Activated T-helper 2 cell treated with anti-CD3 and anti-CD28 coated beads, Interferon-gamma antibody, Interleukin-2, Interleukin-4, amounts not matched to agents 10 μg/mL and 5 μg/mL and 100 μg/mL, durations not matched to agents 14 hours and 24 hours and 36 hours (primary cell): ENCODE data around the gene NUDT16L1. TPM values are rescaled to one million over a fixed set of nuclear protein-coding genes. Genes with fewer than 3 reads are reported as not detected.

Source experiments
- DNase-seq: peaks from one replicate; pipeline ENCODE4 v3.0.0; 2021; ENCODE audit warnings: low spot score
- H3K27ac Mint-ChIP-seq: one replicate; pipeline ENCODE4 v1.8.0; 2021; ENCODE audit warnings: mixed read lengths
- H3K27me3 Mint-ChIP-seq: one replicate; pipeline ENCODE4 v1.8.0; 2021; ENCODE audit warnings: low read depth, mixed read lengths
- H3K36me3 Mint-ChIP-seq: one replicate; pipeline ENCODE4 v1.8.0; 2021; ENCODE audit warnings: low read depth, mixed read lengths
- H3K4me1 Mint-ChIP-seq: one replicate; pipeline ENCODE4 v1.8.0; 2021; ENCODE audit warnings: low read depth, mixed read lengths
- H3K4me3 Mint-ChIP-seq: one replicate; pipeline ENCODE4 v1.8.0; 2021; ENCODE audit warnings: low read depth, mild to moderate bottlenecking, moderate library complexity, mixed read lengths
- H3K9me3 Mint-ChIP-seq: one replicate; pipeline ENCODE4 v1.8.0; 2021; ENCODE audit warnings: mixed read lengths
- intact Hi-C: fragments of 100-400 bp; cut with micrococcal nuclease; formaldehyde crosslinking; loops from one replicate; pipeline ENCODE4 v1.15.1; 2023
- total RNA-seq: library from RNA; stranded (reverse); gene quantifications from 2 replicates; pipeline ENCODE4 v1.2.3, GENCODE V29; 2022

NUDT16L1 gene
- total RNA-seq, 1 donor from 2014 or later = 35.5 TPM

DNA sequence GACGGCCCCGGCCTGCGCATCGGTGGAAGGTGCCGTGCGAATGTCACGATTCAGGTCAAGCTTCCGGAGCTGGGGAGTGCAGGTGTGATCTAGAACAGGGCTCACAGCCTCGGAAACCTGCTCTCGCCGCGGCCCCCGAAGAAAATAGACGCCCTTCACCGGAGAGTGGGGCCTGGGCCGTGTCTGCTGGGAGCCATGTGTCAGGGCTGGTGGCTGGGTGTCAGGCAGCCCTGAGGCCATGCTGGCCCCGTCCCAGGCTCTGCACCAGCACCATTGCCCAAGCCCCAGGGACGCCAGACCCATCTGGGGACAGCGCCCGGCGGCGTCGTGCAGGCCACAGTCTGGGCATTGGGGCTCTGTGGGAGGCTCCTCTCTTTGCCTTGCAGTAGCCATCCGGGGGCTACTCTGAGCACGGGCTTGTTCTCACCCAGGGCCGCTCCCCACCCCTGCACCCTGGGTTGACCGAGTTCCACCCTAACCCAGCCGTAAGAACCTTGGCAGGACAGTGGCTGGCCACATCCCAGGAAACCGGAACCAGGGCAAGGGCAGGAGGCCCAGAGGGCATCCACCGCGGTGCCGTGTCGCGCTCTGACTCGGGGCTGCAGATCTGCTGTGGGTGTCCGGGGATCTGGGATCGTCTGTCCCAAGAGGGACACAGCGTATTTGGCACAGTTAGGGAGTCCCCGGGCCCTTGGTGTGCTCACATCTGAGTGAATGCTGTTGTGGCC lies 5.3 kb upstream of the NUDT16L1 start:
- H3K27ac Mint-ChIP-seq = no peak overlapping the region
- peaks cover 5% of the 10 kb centered on the region for H3K4me1 Mint-ChIP-seq
- H3K4me3 Mint-ChIP-seq = no peak overlapping the region
- H3K27me3 Mint-ChIP-seq = no peaks in the 10 kb centered on the region
- no peaks in the 10 kb centered on the region for H3K9me3 Mint-ChIP-seq
- H3K36me3 Mint-ChIP-seq = peaks cover 26% of the 10 kb centered on the region
- DNase-seq = no peak
- intact Hi-C loops = no loop called here

- intact Hi-C loops = no loop called here
- no peaks in the 10 kb centered on the region for H3K9me3 Mint-ChIP-seq
- DNase-seq = no peak
- no peak overlapping the region for H3K27ac Mint-ChIP-seq
- peaks cover 5% of the 10 kb centered on the region for H3K4me1 Mint-ChIP-seq
- H3K36me3 Mint-ChIP-seq = peaks cover 24% of the 10 kb centered on the region
- no peak overlapping the region for H3K4me3 Mint-ChIP-seq
- H3K27me3 Mint-ChIP-seq = no peaks in the 10 kb centered on the region
Measured at GRCh38 chr16:4688674-4689045, 4.7 kb upstream of the NUDT16L1 start.

DNA sequence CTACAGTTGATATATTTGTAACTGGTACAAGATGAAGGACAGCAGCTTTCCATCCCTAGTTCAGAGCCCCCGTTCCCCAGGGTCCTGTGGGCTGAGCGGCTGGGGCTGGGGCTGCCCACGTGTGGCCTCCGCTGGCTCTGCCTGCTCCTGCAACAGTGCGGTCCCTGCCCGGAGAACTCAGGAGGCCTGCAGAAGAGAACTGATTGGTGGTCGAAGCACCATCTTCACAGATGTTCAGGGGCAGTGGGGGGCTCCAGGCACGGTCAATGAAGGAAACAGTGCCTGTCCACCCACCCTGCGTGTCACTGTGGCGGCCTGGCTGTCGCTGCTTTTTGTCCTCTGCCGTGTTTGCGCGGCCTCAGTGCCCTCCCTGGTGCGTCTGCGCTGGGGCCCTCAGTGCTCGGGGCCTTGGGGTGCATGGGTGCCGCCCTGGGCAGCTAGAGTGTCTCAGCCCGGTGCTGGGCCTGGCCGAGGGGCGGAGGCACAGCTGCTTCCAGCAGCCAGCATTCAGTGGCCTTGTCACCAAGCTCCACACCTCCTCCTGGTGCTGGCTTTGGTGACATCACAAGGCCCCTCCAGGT lies 4.2 kb upstream of the NUDT16L1 start:
- no peak overlapping the region for H3K4me3 Mint-ChIP-seq

DNA sequence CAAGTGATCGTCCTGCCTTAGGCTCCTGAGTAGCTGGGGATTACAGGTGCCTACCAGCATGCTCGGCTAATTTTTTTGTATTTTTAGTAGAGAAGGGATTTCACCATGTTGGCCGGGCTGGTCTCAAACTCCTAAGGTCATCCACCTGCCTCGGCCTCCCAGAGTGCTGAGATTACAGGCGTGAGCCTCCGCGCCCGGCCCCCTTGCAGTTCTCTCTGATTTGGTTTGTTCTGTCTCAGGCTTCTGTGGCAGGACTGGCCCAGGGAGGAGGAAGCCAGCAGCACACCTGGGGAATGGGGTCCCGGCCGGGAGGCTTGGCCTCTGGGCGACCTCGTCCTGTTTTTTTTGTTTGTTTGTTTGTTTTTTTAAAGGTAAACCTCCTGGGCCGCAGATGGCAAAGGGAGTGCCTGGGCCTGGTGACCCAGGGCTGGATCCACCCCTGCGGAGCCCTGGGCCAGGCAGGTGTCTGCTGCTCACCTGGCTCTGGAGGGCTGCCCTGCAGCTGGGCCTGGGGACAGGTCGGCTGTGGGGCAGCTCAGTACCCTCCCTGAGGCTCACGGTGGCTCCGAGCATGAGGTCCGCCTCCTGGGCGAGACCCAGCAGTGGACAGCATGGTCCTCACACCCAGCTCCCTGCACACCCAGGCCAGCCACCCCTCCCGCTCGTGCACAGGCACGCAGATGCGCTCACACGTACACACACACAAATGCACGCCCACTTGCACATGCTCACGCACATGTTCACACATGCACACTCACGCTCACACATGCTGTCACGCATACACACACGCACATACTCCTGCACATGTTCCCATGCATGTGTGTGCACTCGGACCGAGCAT lies 3.3 kb upstream of the NUDT16L1 start:
- intact Hi-C loops = no loop called here
- no peak for DNase-seq
- no peaks in the 10 kb centered on the region for H3K9me3 Mint-ChIP-seq
- H3K27me3 Mint-ChIP-seq = no peaks in the 10 kb centered on the region
- H3K27ac Mint-ChIP-seq = no peak overlapping the region
- peaks cover 5% of the 10 kb centered on the region for H3K4me1 Mint-ChIP-seq
- H3K36me3 Mint-ChIP-seq = peaks cover 21% of the 10 kb centered on the region
- no peak overlapping the region for H3K4me3 Mint-ChIP-seq

More for the DNA sequence above, 4.2 kb upstream of the NUDT16L1 start:
- no peak overlapping the region for H3K27ac Mint-ChIP-seq
- DNase-seq = no peak
- no peaks in the 10 kb centered on the region for H3K27me3 Mint-ChIP-seq
- intact Hi-C loops = no loop called here
- peaks cover 5% of the 10 kb centered on the region for H3K4me1 Mint-ChIP-seq
- H3K36me3 Mint-ChIP-seq = peaks cover 24% of the 10 kb centered on the region
- no peaks in the 10 kb centered on the region for H3K9me3 Mint-ChIP-seq

- no peak overlapping the region for H3K27ac Mint-ChIP-seq
- H3K27me3 Mint-ChIP-seq = no peaks in the 10 kb centered on the region
- no peaks in the 10 kb centered on the region for H3K9me3 Mint-ChIP-seq
- peak overlapping the region; percentile 47 for H3K4me3 Mint-ChIP-seq
- H3K4me1 Mint-ChIP-seq = peaks cover 10% of the 10 kb centered on the region
- no peak for DNase-seq
- H3K36me3 Mint-ChIP-seq = peaks cover 22% of the 10 kb centered on the region
- intact Hi-C loops = no loop called here
Measured at GRCh38 chr16:4690946-4691665, 2.3 kb upstream of the NUDT16L1 start.

- peaks cover 10% of the 10 kb centered on the region for H3K4me1 Mint-ChIP-seq
- no peak for DNase-seq
- H3K27ac Mint-ChIP-seq = no peak overlapping the region
- H3K4me3 Mint-ChIP-seq = no peak overlapping the region
- no peaks in the 10 kb centered on the region for H3K27me3 Mint-ChIP-seq
- intact Hi-C loops = no loop called here
- no peaks in the 10 kb centered on the region for H3K9me3 Mint-ChIP-seq
- H3K36me3 Mint-ChIP-seq = peaks cover 23% of the 10 kb centered on the region
Measured at GRCh38 chr16:4691666-4692412, 1.5 kb upstream of the NUDT16L1 start.

DNA sequence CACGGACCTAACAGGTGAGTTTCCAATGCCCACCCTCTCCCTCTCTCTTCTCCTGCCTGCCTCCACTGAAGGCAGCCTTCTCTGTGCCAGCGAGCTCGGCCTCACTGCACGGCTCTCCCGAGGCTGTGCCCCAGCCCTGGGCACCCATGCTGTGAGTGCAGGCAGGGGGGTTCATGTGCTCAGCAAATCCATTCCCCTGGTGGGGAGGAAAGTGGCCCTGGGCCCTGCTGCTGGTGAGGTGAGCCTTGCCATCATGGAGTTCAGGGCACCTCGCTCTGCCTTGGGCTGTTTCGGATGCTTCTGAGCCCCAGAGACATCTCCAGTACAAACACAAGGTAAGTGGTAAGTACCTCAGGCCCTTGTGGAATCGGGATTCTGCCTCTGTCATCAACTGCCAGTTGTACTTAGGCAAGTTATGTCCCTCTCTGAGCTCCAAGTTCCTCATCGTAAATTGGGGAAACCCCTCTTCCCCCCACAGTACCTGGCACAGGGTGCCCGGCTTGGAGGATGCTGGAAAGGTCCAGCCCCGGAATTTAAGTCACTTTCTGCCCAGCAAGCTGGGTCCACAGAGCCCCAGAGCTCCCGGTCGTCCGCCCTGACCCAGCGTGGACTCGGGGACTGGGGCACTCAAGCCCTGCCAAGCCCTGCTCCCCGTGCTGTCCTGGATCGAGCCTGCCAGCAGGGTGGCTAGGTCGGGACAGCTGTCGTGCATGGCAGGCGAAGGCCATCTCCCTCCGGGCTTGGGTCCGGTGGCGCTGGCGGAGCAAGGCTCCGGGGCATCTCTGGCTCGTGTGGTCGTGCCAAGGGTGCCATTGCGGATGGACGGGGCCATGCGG lies 684 bp upstream of the NUDT16L1 start:
- intact Hi-C loops = loop anchor here (1.0 kb wide), 1 partner anchor 155 kb away; the partner anchor contains the start of genes GLYR1 and UBN1
- Mint-ChIP-seq H3K36me3 (peaks cover 20% of the 10 kb centered on the region), H3K4me1 (peaks cover 10% of the 10 kb centered on the region), H3K9me3 (no peaks in the 10 kb centered on the region), H3K27ac (peak overlapping the region; percentile 67), H3K27me3 (no peaks in the 10 kb centered on the region), H3K4me3 (peak overlapping the region; percentile 84)
- DNase-seq = no peak

- H3K27me3 Mint-ChIP-seq = no peaks in the 10 kb centered on the region
- intact Hi-C loops = loop anchor here (1.0 kb wide), 1 partner anchor 153 kb away; the partner anchor contains the start of genes GLYR1 and UBN1
- H3K27ac Mint-ChIP-seq = peak overlapping the region; percentile 49
- H3K4me3 Mint-ChIP-seq = peak overlapping the region; percentile 79
- H3K36me3 Mint-ChIP-seq = peaks cover 19% of the 10 kb centered on the region
- H3K4me1 Mint-ChIP-seq = peaks cover 10% of the 10 kb centered on the region
- no peaks in the 10 kb centered on the region for H3K9me3 Mint-ChIP-seq
- no peak for DNase-seq
Measured at GRCh38 chr16:4693956-4694641, 737 bp downstream of the NUDT16L1 start.

- Mint-ChIP-seq H3K27ac (peak overlapping the region; percentile 49), H3K4me1 (peaks cover 10% of the 10 kb centered on the region), H3K4me3 (peak overlapping the region; percentile 79), H3K9me3 (no peaks in the 10 kb centered on the region), H3K27me3 (no peaks in the 10 kb centered on the region), H3K36me3 (peaks cover 26% of the 10 kb centered on the region)
- intact Hi-C loops = no loop called here
- no peak for DNase-seq
Measured at GRCh38 chr16:4694642-4695451, 1.5 kb downstream of the NUDT16L1 start.

- intact Hi-C loops = no loop called here
- H3K4me1 Mint-ChIP-seq = peaks cover 10% of the 10 kb centered on the region
- DNase-seq = no peak
- no peaks in the 10 kb centered on the region for H3K27me3 Mint-ChIP-seq
- no peak overlapping the region for H3K27ac Mint-ChIP-seq
- no peaks in the 10 kb centered on the region for H3K9me3 Mint-ChIP-seq
- peaks cover 25% of the 10 kb centered on the region for H3K36me3 Mint-ChIP-seq
- H3K4me3 Mint-ChIP-seq = peak overlapping the region; percentile 79
Measured at GRCh38 chr16:4695473-4696171, 2.3 kb downstream of the NUDT16L1 start.
